OCI-LY1 (cell line): ENCODE results near the gene MAJIN.

ENCODE experiments used
- H2AFZ ChIP-seq: fragments of 200-600 bp; sonication (generic), shearing (Covaris generic); 2 replicates; pipeline ENCODE4 v1.6.0; 2014; ENCODE audit warnings: antibody characterized with exemption, mild to moderate bottlenecking, low read length
- H3F3A ChIP-seq: fragments of 200-600 bp; sonication (generic), shearing (Covaris generic); 2 replicates; pipeline ENCODE4 v1.6.0; 2014; ENCODE audit warnings: mild to moderate bottlenecking, antibody characterized with exemption, low read length, moderate library complexity; ENCODE audit not compliant: insufficient read depth
- H3K27ac ChIP-seq: fragments of 200-600 bp; sonication (generic); 2 replicates; pipeline ENCODE4 v1.5.1; 2014; ENCODE audit warnings: low read length, mixed run types, mild to moderate bottlenecking, low read depth; ENCODE audit not compliant: poor library complexity, severe bottlenecking
- H3K27me3 ChIP-seq: fragments of 200-600 bp; sonication (generic); 2 replicates; pipeline ENCODE4 v1.6.0; 2014; ENCODE audit warnings: antibody characterized with exemption, mild to moderate bottlenecking, low read length, moderate library complexity; ENCODE audit not compliant: insufficient read depth
- H3K36me3 ChIP-seq: fragments of 200-600 bp; sonication (generic); 2 replicates; pipeline ENCODE4 v1.6.1; 2014; ENCODE audit warnings: mild to moderate bottlenecking, antibody characterized with exemption, low read length, moderate library complexity, mixed read lengths; ENCODE audit not compliant: insufficient read depth
- H3K4me1 ChIP-seq: fragments of 200-600 bp; sonication (generic); 2 replicates; pipeline ENCODE4 v1.5.1; 2014; ENCODE audit warnings: mild to moderate bottlenecking, low read length, moderate library complexity; ENCODE audit not compliant: insufficient read depth, severe bottlenecking
- H3K4me2 ChIP-seq: fragments of 200-600 bp; sonication (generic), shearing (Covaris generic); 2 replicates; pipeline ENCODE4 v1.6.1; 2014; ENCODE audit warnings: low read length
- H3K4me3 ChIP-seq: fragments of 200-600 bp; sonication (generic); 2 replicates; pipeline ENCODE4 v1.5.1; 2014; ENCODE audit warnings: low read length, low read depth, mild to moderate bottlenecking, mixed read lengths; ENCODE audit not compliant: poor library complexity, severe bottlenecking
- H3K79me2 ChIP-seq: fragments of 200-600 bp; shearing (Covaris generic); 2 replicates; pipeline ENCODE4 v1.6.1; 2016; ENCODE audit warnings: mixed run types, low read length, mixed read lengths; ENCODE audit not compliant: insufficient read depth
- H3K9ac ChIP-seq: fragments of 200-600 bp; sonication (generic), shearing (Covaris generic); 2 replicates; pipeline ENCODE4 v1.6.1; 2014; ENCODE audit warnings: mild to moderate bottlenecking, low read length, mixed read lengths
- H3K9me2 ChIP-seq: fragments of 200-600 bp; sonication (generic), shearing (Covaris generic); 2 replicates; pipeline ENCODE4 v1.6.1; 2014; ENCODE audit warnings: low read depth, mild to moderate bottlenecking, low read length, mixed read lengths
- H3K9me3 ChIP-seq: fragments of 200-600 bp; shearing (Covaris generic); 2 replicates; pipeline ENCODE4 v1.6.1; 2014; ENCODE audit warnings: low read length, mixed read lengths
- H4K20me1 ChIP-seq: fragments of 200-600 bp; sonication (generic), shearing (Covaris generic); 2 replicates; pipeline ENCODE4 v1.6.0; 2016; ENCODE audit warnings: mild to moderate bottlenecking, low read length; ENCODE audit not compliant: insufficient read depth
- CTCF ChIP-seq: fragments of 200-600 bp; sonication (generic), shearing (Covaris generic); IDR thresholded peaks from 2 replicates; pipeline ENCODE4 v1.5.1; 2017; ENCODE audit warnings: mild to moderate bottlenecking, antibody characterized with exemption, low read length, moderate library complexity, mixed read lengths
- EZH2 ChIP-seq: fragments of 200-600 bp; sonication (generic), shearing (Covaris generic); IDR thresholded peaks from 2 replicates; pipeline ENCODE4 v1.8.0; 2017; ENCODE audit warnings: borderline replicate concordance, mixed run types, mild to moderate bottlenecking, antibody characterized with exemption, low read length, moderate library complexity, mixed read lengths

Gene MAJIN

DNA sequence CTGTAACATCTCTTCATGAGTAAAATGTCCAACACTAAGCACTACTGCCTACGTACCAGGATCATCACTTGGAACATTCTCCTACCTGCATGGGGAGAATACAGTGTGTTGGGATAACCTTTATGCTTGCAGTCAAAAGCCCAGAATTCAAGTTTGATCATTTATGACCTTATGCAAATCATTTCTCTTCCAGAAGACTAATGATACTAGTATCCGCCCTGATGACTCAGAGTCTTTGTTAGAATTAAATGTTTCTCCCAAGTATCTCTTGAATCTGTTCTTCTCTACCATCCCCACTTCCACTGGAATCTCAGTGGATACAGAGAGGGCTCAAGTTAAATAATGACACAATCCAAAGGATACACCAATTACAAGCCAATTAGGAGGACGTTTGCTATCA is 12.4 kb downstream of the MAJIN start:
- Histone ChIP-seq H3K9me2 (no peaks in the 10 kb centered on the region), H3K36me3 (no peaks in the 10 kb centered on the region), H3F3A (no peaks in the 10 kb centered on the region), H3K9me3 (no peaks in the 10 kb centered on the region), H3K9ac (no peak overlapping the region), H3K27ac (no peak overlapping the region), H3K4me3 (no peak overlapping the region), H3K4me2 (no peak overlapping the region), H3K27me3 (no peaks in the 10 kb centered on the region), H4K20me1 (no peaks in the 10 kb centered on the region), H3K79me2 (no peaks in the 10 kb centered on the region), H2AFZ (no peak overlapping the region), H3K4me1 (no peaks in the 10 kb centered on the region)
- no peak for TF ChIP-seq EZH2
- no peak for TF ChIP-seq CTCF

DNA sequence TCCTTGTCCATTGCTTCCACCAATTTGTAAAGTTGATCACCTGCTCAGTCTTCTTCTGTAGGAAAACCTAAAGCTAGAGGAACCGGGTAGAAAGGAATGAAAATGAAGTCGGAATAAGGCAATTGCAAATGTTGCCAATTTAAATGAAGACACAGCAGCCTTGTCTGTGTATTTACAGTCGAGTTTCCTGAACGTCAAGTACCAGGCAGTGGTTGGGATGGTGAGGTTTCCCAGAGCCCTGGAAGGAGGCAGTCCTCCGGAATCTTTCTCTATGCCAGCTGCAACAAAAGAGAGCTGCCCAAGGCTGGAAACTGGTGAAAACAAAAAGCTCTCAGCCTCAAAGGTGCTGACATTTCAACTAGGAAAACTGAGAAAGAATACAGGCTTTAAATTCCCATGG is 17.7 kb downstream of the MAJIN start:
- no peaks in the 10 kb centered on the region for H3K79me2 ChIP-seq
- H3K4me3 ChIP-seq, result no peak overlapping the region
- no peak overlapping the region for H2AFZ ChIP-seq
- no peaks in the 10 kb centered on the region for H4K20me1 ChIP-seq
- no peaks in the 10 kb centered on the region for H3K4me1 ChIP-seq
- no peak overlapping the region for H3K27ac ChIP-seq
- TF ChIP-seq CTCF, result no peak
- no peak for TF ChIP-seq EZH2
- no peaks in the 10 kb centered on the region for H3F3A ChIP-seq
- no peak overlapping the region for H3K4me2 ChIP-seq
- H3K9me3 ChIP-seq, result no peaks in the 10 kb centered on the region
- no peaks in the 10 kb centered on the region for H3K27me3 ChIP-seq
- no peak overlapping the region for H3K9ac ChIP-seq
- H3K36me3 ChIP-seq, result no peaks in the 10 kb centered on the region
- no peaks in the 10 kb centered on the region for H3K9me2 ChIP-seq

DNA sequence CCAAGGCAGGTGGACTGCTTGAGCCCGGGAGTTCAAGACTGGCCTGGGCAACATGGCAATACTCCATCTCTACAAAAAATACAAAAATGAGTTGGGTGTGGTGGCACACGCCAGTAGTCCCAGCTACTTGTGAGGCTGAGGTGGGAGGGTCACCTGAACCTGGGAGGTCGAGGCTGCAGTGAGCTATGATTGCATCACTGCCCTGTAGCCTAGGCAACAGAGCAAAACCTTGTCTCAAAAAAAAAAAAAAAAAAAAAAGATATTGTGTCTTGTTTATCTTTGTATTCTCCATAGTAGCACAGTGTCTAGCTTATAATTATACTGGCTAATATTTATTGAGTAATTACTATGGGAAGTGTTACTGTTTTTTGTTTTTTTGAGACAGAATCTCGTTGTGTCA is 20.4 kb downstream of the MAJIN start:
- Histone ChIP-seq H3K9me2 (no peaks in the 10 kb centered on the region), H3K4me3 (no peak overlapping the region), H3K27ac (no peak overlapping the region), H3K27me3 (no peaks in the 10 kb centered on the region), H3K9me3 (no peaks in the 10 kb centered on the region), H3K4me2 (no peak overlapping the region), H2AFZ (no peak overlapping the region), H3K9ac (no peak overlapping the region), H3K79me2 (no peaks in the 10 kb centered on the region), H3K4me1 (no peaks in the 10 kb centered on the region), H4K20me1 (no peaks in the 10 kb centered on the region), H3K36me3 (no peaks in the 10 kb centered on the region), H3F3A (no peaks in the 10 kb centered on the region)
- TF ChIP-seq CTCF (no peak), EZH2 (no peak)
